GM19043 (cell line): ENCODE results near the gene ANKS3.

ENCODE experiments used
- ATAC-seq: cut with Tn5 transposase; IDR thresholded peaks from one replicate; pipeline ENCODE4 v1.9.1; 2021; ENCODE audit warnings: low read depth; ENCODE audit not compliant: unreplicated experiment

The ANKS3 gene

GRCh38 chr16:4676831-4677230, 57.2 kb downstream of the ANKS3 start:
- no peak for ATAC-seq

GRCh38 chr16:4675864-4676786, 57.9 kb downstream of the ANKS3 start:
- no peak for ATAC-seq

- no peak for ATAC-seq
Measured at GRCh38 chr16:4674926-4675530, 59.0 kb downstream of the ANKS3 start.

GRCh38 chr16:4673387-4674046, 60.6 kb downstream of the ANKS3 start:
- ATAC-seq: no peak

GRCh38 chr16:4668313-4668960, 65.6 kb downstream of the ANKS3 start:
- ATAC-seq: no peak

- no peak for ATAC-seq
Measured at GRCh38 chr16:4667203-4667963, 66.7 kb downstream of the ANKS3 start.

GRCh38 chr16:4666537-4667202, 67.4 kb downstream of the ANKS3 start:
- ATAC-seq: no peak

- ATAC-seq: no peak
Measured at GRCh38 chr16:4664538-4665418, 69.3 kb downstream of the ANKS3 start.

GRCh38 chr16:4663777-4664465, 70.2 kb downstream of the ANKS3 start:
- ATAC-seq: no peak

- no peak for ATAC-seq
Measured at GRCh38 chr16:4663465-4663776, 70.7 kb downstream of the ANKS3 start.

- no peak for ATAC-seq
Measured at GRCh38 chr16:4661661-4662060, 72.4 kb downstream of the ANKS3 start.

GRCh38 chr16:4660454-4661007, 73.5 kb downstream of the ANKS3 start:
- no peak for ATAC-seq

- ATAC-seq: no peak
Measured at GRCh38 chr16:4659363-4660353, 74.4 kb downstream of the ANKS3 start.

GRCh38 chr16:4656695-4657686, 77.1 kb downstream of the ANKS3 start:
- no peak for ATAC-seq

GRCh38 chr16:4656221-4656620, 77.8 kb downstream of the ANKS3 start:
- no peak for ATAC-seq

GRCh38 chr16:4655801-4656200, 78.3 kb downstream of the ANKS3 start:
- ATAC-seq: no peak
